Ovary (tissue), 10 donors: ENCODE data around the gene IAH1. TPM values are rescaled to one million over a fixed set of nuclear protein-coding genes. Genes with fewer than 3 reads are reported as not detected.
A peak's percentile ranks its signal among the peaks of the same experiment; 100 is the strongest.

ENCODE experiments used
- DNase-seq, 5 donors: peaks; one replicate each; pipeline ENCODE4 v3.0.0-alpha.2; 2019 to 2020
- H3K27ac ChIP-seq, 2 donors: fragments of 200-600 bp; one replicate each; pipeline versions ENCODE4 v1.5.1 to v1.8.0; 2019 to 2022
- H3K27me3 ChIP-seq: fragments of 200-600 bp; one replicate; pipeline ENCODE4 v1.8.0; 2022
- H3K36me3 ChIP-seq: fragments of 200-600 bp; sonication (generic); one replicate; pipeline ENCODE4 v1.5.1; 2019
- H3K4me1 ChIP-seq: one replicate; pipeline ENCODE4 v1.8.1; 2013; ENCODE audit warnings: mild to moderate bottlenecking, moderate library complexity; ENCODE audit not compliant: insufficient read depth
- H3K4me3 ChIP-seq: fragments of 200-600 bp; sonication (generic); one replicate; pipeline ENCODE4 v1.5.1; 2017
- H3K9me3 ChIP-seq, 2 donors: fragments of 200-600 bp in 1 of 2; sonication (generic) in 1 of 2; one replicate each; pipeline versions ENCODE4 v1.5.1 to v1.8.1; 2013 to 2019; ENCODE audit warnings: mild to moderate bottlenecking in 1 of 2, moderate library complexity in 1 of 2
- CTCF ChIP-seq, 3 donors: fragments of 450-650 bp in 2 of 3; fragments of 200-600 bp in 1 of 3; IDR thresholded peaks; one replicate each; pipeline versions ENCODE4 v1.5.1 to v1.8.0; 2016 to 2022; ENCODE audit warnings: antibody characterized with exemption in 3 of 3, mild to moderate bottlenecking in 1 of 3
- EP300 ChIP-seq: sonication (generic); formaldehyde crosslinking; IDR thresholded peaks from one replicate; pipeline ENCODE4 v1.6.1; 2017; ENCODE audit warnings: antibody characterized with exemption
- POLR2A ChIP-seq: fragments of 450-650 bp; IDR thresholded peaks from one replicate; pipeline ENCODE4 v1.6.1; 2017; ENCODE audit warnings: antibody characterized with exemption, mild to moderate bottlenecking, moderate library complexity
- WGBS, 3 donors: extraction: QIAGEN DNeasy Blood & Tissue Kit in 1 of 3; methylation state at CpG; one replicate each; pipeline versions ENCODE4 v1.1.5 to v1.1.7; 2013 to 2017; 5-methylcytosine and 5-hydroxymethylcytosine counted together
- intact Hi-C, 4 donors: fragments of 100-400 bp; cut with DNase I; formaldehyde crosslinking; loops; one replicate each; pipeline versions ENCODE4 v1.11.0 to v1.15.1; 2022 to 2023
- long read RNA-seq, 3 donors: library from polyadenylated mRNA in 2 of 3; unstranded in 2 of 3; transcript quantifications; one replicate each; pipeline ENCODE4 v2.0.0 and lab custom pipeline, GENCODE V29; 2021 to 2026
- polyA plus RNA-seq, 2 donors: library from polyadenylated mRNA; stranded (reverse); fragments of 200-250 nt in 1 of 2; fragments of 350-450 nt in 1 of 2; fragmentation: Illumina TruSeq in 1 of 2; extraction: RNeasy Lipid Tissue Mini Kit (QIAGEN cat#74804) in 1 of 2; gene quantifications; one replicate each; pipeline ENCODE4 v1.2.3, GENCODE V29; 2013 to 2014
- total RNA-seq, 7 donors: library from RNA; depleted of rRNA in 2 of 7; stranded (reverse); fragments of >200 nt in 2 of 7; fragmentation: NEBNext Ultra II Directional in 3 of 7; extraction: Animal tissue kit (Norgen Biotek cat#: 25700) in 3 of 7; gene quantifications; one replicate each; pipeline versions ENCODE4 v1.1.0 to v1.2.4, GENCODE V29; 2016 to 2023
- donor health status: DM: no; HTN: no; CAD: no; lungs with moderate emphysema.
- donor health status: DM: no; HTN: no; CAD: no.
- donor health status: Bipolar disorder and iron deficiency.
- donor health status: DM: yes; HTN: yes; CAD: no.
- donor health status: DM: no; HTN: no; CAD: no.
- donor health status: DM: yes; HTN: yes; CAD: no.

The IAH1 gene
- total RNA-seq (10 to 100 TPM; 36.8 to 59.7 (median 44.8) TPM), polyA plus RNA-seq (10 to 100 TPM; 54.0 to 61.8 TPM)
- long read RNA-seq, donor 1, transcript IAH1-202 (5 exons, 2,137 nt): minor isoform, 8 of 91 reads
- long read RNA-seq, donor 1, transcript IAH1-215 (6 exons, 1,266 nt): major isoform, 53 of 91 reads
- long read RNA-seq, donor 1, partial matches to known transcripts: 9 of 91 reads
- long read RNA-seq, donor 1, other reads (novel, unspliced or antisense): 19 of 91 reads
- long read RNA-seq, donor 2, transcript IAH1-215 (6 exons, 1,266 nt): major isoform, 25 of 51 reads
- long read RNA-seq, donor 2, partial matches to known transcripts: 15 of 51 reads
- long read RNA-seq, donor 2, other reads (novel, unspliced or antisense): 6 of 51 reads
- long read RNA-seq, donor 3, transcript IAH1-202 (5 exons, 2,137 nt): minor isoform, 5 of 37 reads
- long read RNA-seq, donor 3, transcript IAH1-215 (6 exons, 1,266 nt): major isoform, 23 of 37 reads
- long read RNA-seq, donor 3, partial matches to known transcripts: 3 of 37 reads
- long read RNA-seq, donor 3, other reads (novel, unspliced or antisense): 6 of 37 reads

GRCh38 chr2:9474361-9475057, at the start of gene IAH1:
Gene IAH1 (plus strand): TSS chr2:9474551. CDS start chr2:9474567, 16 bp downstream.
- Histone ChIP-seq H3K4me1 (peaks cover 4% of the 10 kb centered on the region), H3K27me3 (no peaks in the 10 kb centered on the region), H3K4me3 (peak within 1 kb of the TSS; percentile 72), H3K36me3 (no peaks in the 10 kb centered on the region), H3K27ac (peak within 1 kb of the TSS; percentile 77 to 82), H3K9me3 (no peaks in the 10 kb centered on the region)
- intact Hi-C loops: loop anchor here in 1 of 4 donors (2.0 to 10.0 kb wide), 2 partner anchors 50 to 156 kb away; partner anchors contain the start of genes CPSF3, ITGB1BP1 and YWHAQ
- WGBS, 3 donors: 0% methylated on average over 30 to 91 of the region's 91 CpGs
- peak; percentile 63 to 80 (median 71) for DNase-seq
- TF ChIP-seq POLR2A (peak; percentile 78), CTCF (IDR thresholded peaks at IDR 0.05) (no peak), EP300 (no peak)

GRCh38 chr2:9428965-9429577, 45.3 kb upstream of the IAH1 start:
- Histone ChIP-seq H3K36me3 (no peaks in the 10 kb centered on the region), H3K4me3 (no peak overlapping the region), H3K4me1 (no peaks in the 10 kb centered on the region), H3K27me3 (no peaks in the 10 kb centered on the region), H3K27ac (no peak overlapping the region), H3K9me3 (no peaks in the 10 kb centered on the region)
- intact Hi-C loops: loop anchor here in 1 of 4 donors (10.0 kb wide), 2 partner anchors 46 to 284 kb away; partner anchors contain the start of gene IAH1
- WGBS, 3 donors: 74 to 94% (median 86%) methylated on average over 5 of the region's 5 CpGs
- DNase-seq: no peak
- TF ChIP-seq CTCF (IDR thresholded peaks at IDR 0.05) (no peak), EP300 (no peak), POLR2A (no peak)

- Histone ChIP-seq H3K27me3 (no peaks in the 10 kb centered on the region), H3K9me3 (no peaks in the 10 kb centered on the region), H3K4me1 (no peaks in the 10 kb centered on the region), H3K36me3 (no peaks in the 10 kb centered on the region), H3K27ac (no peak overlapping the region), H3K4me3 (no peak overlapping the region)
- WGBS, 3 donors: 66 to 73% (median 68%) methylated on average over 2 of the region's 2 CpGs
- intact Hi-C loops: no loop called here
- DNase-seq: no peak
- TF ChIP-seq EP300 (no peak), POLR2A (no peak), CTCF (IDR thresholded peaks at IDR 0.05) (no peak)
These were observed 43.7 kb upstream of the IAH1 start for GRCh38 chr2:9430316-9431293.
